GM23338 (cell line): ENCODE measurements around the gene LMO1. TPM values are rescaled to one million over a fixed set of nuclear protein-coding genes. Genes with fewer than 3 reads are reported as not detected.

Experiments
- ATAC-seq: fragments of 200-7000 bp; cut with Tn5 transposase; 3 replicates; pipeline ENCODE4 v1.9.1; 2020
- DNase-seq: peaks from one replicate; pipeline ENCODE4 v3.0.0-alpha.2; 2015; ENCODE audit warnings: low spot score
- H2AFZ ChIP-seq: fragments of 200-600 bp; sonication (generic); 2 replicates; pipeline ENCODE4 v1.8.0; 2016; ENCODE audit warnings: antibody characterized with exemption, mild to moderate bottlenecking, moderate library complexity
- H3F3A ChIP-seq: fragments of 200-600 bp; sonication (generic); replicated peaks from 2 replicates; pipeline ENCODE4 v1.8.0; 2017; ENCODE audit warnings: antibody characterized with exemption, mixed run types, low read depth
- H3K27ac ChIP-seq: fragments of 200-600 bp; sonication (generic); 2 replicates; pipeline ENCODE4 v1.6.1; 2016; ENCODE audit warnings: low read depth
- H3K27me3 ChIP-seq: fragments of 200-600 bp; sonication (generic); 2 replicates; pipeline ENCODE4 v1.8.0; 2016; ENCODE audit warnings: mild to moderate bottlenecking, mixed run types, moderate library complexity; ENCODE audit not compliant: insufficient read depth
- H3K36me3 ChIP-seq: fragments of 200-600 bp; sonication (generic); 2 replicates; pipeline ENCODE4 v1.8.0; 2016; ENCODE audit warnings: mild to moderate bottlenecking; ENCODE audit not compliant: insufficient read depth
- H3K4me1 ChIP-seq: fragments of 200-600 bp; sonication (generic); 2 replicates; pipeline ENCODE4 v1.8.0; 2016; ENCODE audit warnings: mild to moderate bottlenecking, moderate library complexity; ENCODE audit not compliant: insufficient read depth
- H3K4me2 ChIP-seq: fragments of 200-600 bp; sonication (generic); 2 replicates; pipeline ENCODE4 v1.7.1; 2017; ENCODE audit warnings: mixed run types
- H3K4me3 ChIP-seq: fragments of 200-600 bp; sonication (generic); 2 replicates; pipeline ENCODE4 v1.6.1; 2016; ENCODE audit warnings: mixed run types
- H3K79me2 ChIP-seq: fragments of 200-600 bp; sonication (generic); replicated peaks from 2 replicates; pipeline ENCODE4 v1.8.0; 2017; ENCODE audit warnings: mild to moderate bottlenecking; ENCODE audit not compliant: insufficient read depth
- H3K9me2 ChIP-seq: fragments of 200-600 bp; sonication (generic); 2 replicates; pipeline ENCODE4 v1.8.0; 2017; ENCODE audit not compliant: insufficient read depth
- H4K20me1 ChIP-seq: fragments of 200-600 bp; sonication (generic); replicated peaks from 2 replicates; pipeline ENCODE4 v1.8.0; 2017; ENCODE audit warnings: mild to moderate bottlenecking; ENCODE audit not compliant: insufficient read depth
- H3K27ac Mint-ChIP-seq: 2 replicates; pipeline ENCODE4 v1.8.0; 2020; ENCODE audit warnings: inconsistent platforms, mild to moderate bottlenecking, moderate library complexity, mixed read lengths
- H3K27me3 Mint-ChIP-seq: 3 replicates; pipeline ENCODE4 v1.8.0; 2022; ENCODE audit warnings: low read depth, mild to moderate bottlenecking, moderate library complexity, mixed read lengths, inconsistent platforms; ENCODE audit not compliant: insufficient read depth, poor library complexity
- H3K36me3 Mint-ChIP-seq: 3 replicates; pipeline ENCODE4 v1.8.0; 2021; ENCODE audit warnings: low read depth, mild to moderate bottlenecking, inconsistent platforms, moderate library complexity, mixed read lengths
- H3K4me1 Mint-ChIP-seq: 3 replicates; pipeline ENCODE4 v1.8.0; 2020; ENCODE audit warnings: mild to moderate bottlenecking, inconsistent platforms, mixed read lengths
- H3K4me3 Mint-ChIP-seq: 3 replicates; pipeline ENCODE4 v1.8.0; 2021; ENCODE audit warnings: moderate library complexity, mild to moderate bottlenecking, inconsistent platforms, mixed read lengths
- H3K9me3 Mint-ChIP-seq: 3 replicates; pipeline ENCODE4 v1.8.0; 2020; ENCODE audit warnings: moderate library complexity, mild to moderate bottlenecking, inconsistent platforms, mixed read lengths
- CREB1 ChIP-seq: fragments of 250-450 bp; sonication (Bioruptor Pico); IDR thresholded peaks from 2 replicates; pipeline ENCODE4 v1.5.0; 2020; ENCODE audit warnings: low read depth, mild to moderate bottlenecking, moderate library complexity
- EZH2 ChIP-seq: fragments of 200-600 bp; sonication (generic); IDR thresholded peaks from one replicate; pipeline ENCODE4 v1.8.0; 2017; ENCODE audit warnings: antibody characterized with exemption, mild to moderate bottlenecking, low read depth; ENCODE audit not compliant: unreplicated experiment
- EZH2phosphoT487 ChIP-seq: fragments of 200-600 bp; sonication (generic); IDR thresholded peaks from one replicate; pipeline ENCODE4 v1.8.1; 2018; ENCODE audit warnings: antibody characterized with exemption; ENCODE audit not compliant: unreplicated experiment
- JUNB ChIP-seq: IDR thresholded peaks from one replicate; pipeline ENCODE4 v1.6.1; 2016; ENCODE audit warnings: antibody characterized with exemption; ENCODE audit not compliant: unreplicated experiment
- POLR2AphosphoS5 ChIP-seq: IDR thresholded peaks from 2 replicates; pipeline ENCODE4 v1.6.1; 2016; ENCODE audit warnings: antibody characterized with exemption, low read depth
- STAT1 ChIP-seq: IDR thresholded peaks from one replicate; pipeline ENCODE4 v1.6.1; 2016; ENCODE audit warnings: antibody characterized with exemption; ENCODE audit not compliant: unreplicated experiment
- ZNF114 ChIP-seq: fragments of 250-450 bp; sonication (Bioruptor Pico); IDR thresholded peaks from 2 replicates; pipeline ENCODE4 v1.5.0; 2020; ENCODE audit warnings: mild to moderate bottlenecking, moderate library complexity
- ZNF331 ChIP-seq: fragments of 250-450 bp; sonication (Bioruptor Pico); IDR thresholded peaks from 2 replicates; pipeline ENCODE4 v1.5.0; 2020; ENCODE audit warnings: low read depth, mild to moderate bottlenecking, moderate library complexity
- polyA plus RNA-seq: library from polyadenylated mRNA; unstranded; fragments of >200 nt; fragmentation: Nextera tagmentation; extraction: Ambion mirVana; gene quantifications from 2 replicates; pipeline ENCODE4 v1.2.1, GENCODE V29; 2016
- total RNA-seq: library from RNA; depleted of rRNA; stranded (reverse); fragments of >200 nt; shearing (Covaris generic); gene quantifications from 2 replicates; pipeline ENCODE4 v1.2.3, GENCODE V29; 2014
- TF ChIP-seq, protein P1 (sequence below): IDR thresholded peaks from one replicate; pipeline ENCODE4 v1.6.1; 2018; ENCODE audit warnings: antibody characterized with exemption; ENCODE audit not compliant: unreplicated experiment
- TF ChIP-seq, protein P2 (sequence below): fragments of 250-450 bp; sonication (Bioruptor Pico); IDR thresholded peaks from 2 replicates; pipeline ENCODE4 v1.5.0; 2020; ENCODE audit warnings: mild to moderate bottlenecking, moderate library complexity
- TF ChIP-seq, protein P3 (sequence below): IDR thresholded peaks from 2 replicates; pipeline ENCODE4 v1.6.1; 2016; ENCODE audit warnings: antibody characterized with exemption

Gene LMO1
- total and polyA plus RNA-seq, 2 experiments from 2014 or later, result 0.40 TPM; not detected in 1

DNA sequence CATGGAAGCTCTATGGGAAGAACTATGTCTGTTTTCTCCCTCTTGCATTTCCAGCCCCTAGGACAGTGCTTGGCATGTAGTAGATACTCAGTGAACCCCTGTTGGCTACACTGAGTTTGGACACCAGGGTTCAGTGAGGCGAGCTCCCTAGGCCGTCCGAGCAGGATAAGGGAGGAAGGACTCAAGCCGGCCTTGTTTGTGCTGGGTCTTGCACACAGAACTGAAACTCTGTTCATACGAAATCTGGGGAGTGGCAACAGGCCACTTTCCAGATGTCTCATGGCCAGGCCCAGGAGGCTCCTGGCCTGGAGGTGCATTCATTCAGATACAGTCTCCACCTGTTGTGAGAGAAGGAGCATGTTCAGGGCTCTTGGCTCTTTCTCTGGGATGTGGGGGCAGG lies 23.6 kb upstream of the LMO1 start:
- Histone ChIP-seq H3K27me3 (peaks cover 19% of the 10 kb centered on the region), H3K4me3 (no peak overlapping the region), H3K4me2 (no peak overlapping the region), H2AFZ (no peak overlapping the region), H4K20me1 (no peaks in the 10 kb centered on the region), H3K9me2 (no peaks in the 10 kb centered on the region; the same call in 1 of the 2 replicates), H3K27ac (no peak overlapping the region), H3K36me3 (no peaks in the 10 kb centered on the region), H3K79me2 (no peaks in the 10 kb centered on the region), H3F3A (0 out of 2 replicates have a peak, but pooled peaks cover 5% of the 10 kb centered on the region), H3K4me1 (peaks cover 13% of the 10 kb centered on the region)
- H3K4me1 Mint-ChIP-seq, result peaks cover 16% of the 10 kb centered on the region
- no peak overlapping the region for H3K4me3 Mint-ChIP-seq
- ATAC-seq (no peak), DNase-seq (no peak)
- H3K9me3 Mint-ChIP-seq, result no peaks in the 10 kb centered on the region; the same call in 2 of the 3 replicates
- no peaks in the 10 kb centered on the region for H3K36me3 Mint-ChIP-seq
- H3K27me3 Mint-ChIP-seq, result peaks cover 13% of the 10 kb centered on the region
- no peak overlapping the region for H3K27ac Mint-ChIP-seq
- no peak for TF ChIP-seq ZNF114 (CRISPR knock-in tag)
- no peak for TF ChIP-seq POLR2AphosphoS5
- no peak for TF ChIP-seq STAT1
- TF ChIP-seq, protein P1, sequence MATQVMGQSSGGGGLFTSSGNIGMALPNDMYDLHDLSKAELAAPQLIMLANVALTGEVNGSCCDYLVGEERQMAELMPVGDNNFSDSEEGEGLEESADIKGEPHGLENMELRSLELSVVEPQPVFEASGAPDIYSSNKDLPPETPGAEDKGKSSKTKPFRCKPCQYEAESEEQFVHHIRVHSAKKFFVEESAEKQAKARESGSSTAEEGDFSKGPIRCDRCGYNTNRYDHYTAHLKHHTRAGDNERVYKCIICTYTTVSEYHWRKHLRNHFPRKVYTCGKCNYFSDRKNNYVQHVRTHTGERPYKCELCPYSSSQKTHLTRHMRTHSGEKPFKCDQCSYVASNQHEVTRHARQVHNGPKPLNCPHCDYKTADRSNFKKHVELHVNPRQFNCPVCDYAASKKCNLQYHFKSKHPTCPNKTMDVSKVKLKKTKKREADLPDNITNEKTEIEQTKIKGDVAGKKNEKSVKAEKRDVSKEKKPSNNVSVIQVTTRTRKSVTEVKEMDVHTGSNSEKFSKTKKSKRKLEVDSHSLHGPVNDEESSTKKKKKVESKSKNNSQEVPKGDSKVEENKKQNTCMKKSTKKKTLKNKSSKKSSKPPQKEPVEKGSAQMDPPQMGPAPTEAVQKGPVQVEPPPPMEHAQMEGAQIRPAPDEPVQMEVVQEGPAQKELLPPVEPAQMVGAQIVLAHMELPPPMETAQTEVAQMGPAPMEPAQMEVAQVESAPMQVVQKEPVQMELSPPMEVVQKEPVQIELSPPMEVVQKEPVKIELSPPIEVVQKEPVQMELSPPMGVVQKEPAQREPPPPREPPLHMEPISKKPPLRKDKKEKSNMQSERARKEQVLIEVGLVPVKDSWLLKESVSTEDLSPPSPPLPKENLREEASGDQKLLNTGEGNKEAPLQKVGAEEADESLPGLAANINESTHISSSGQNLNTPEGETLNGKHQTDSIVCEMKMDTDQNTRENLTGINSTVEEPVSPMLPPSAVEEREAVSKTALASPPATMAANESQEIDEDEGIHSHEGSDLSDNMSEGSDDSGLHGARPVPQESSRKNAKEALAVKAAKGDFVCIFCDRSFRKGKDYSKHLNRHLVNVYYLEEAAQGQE, result no peak
- TF ChIP-seq EZH2, result no peak
- TF ChIP-seq, protein P2, sequence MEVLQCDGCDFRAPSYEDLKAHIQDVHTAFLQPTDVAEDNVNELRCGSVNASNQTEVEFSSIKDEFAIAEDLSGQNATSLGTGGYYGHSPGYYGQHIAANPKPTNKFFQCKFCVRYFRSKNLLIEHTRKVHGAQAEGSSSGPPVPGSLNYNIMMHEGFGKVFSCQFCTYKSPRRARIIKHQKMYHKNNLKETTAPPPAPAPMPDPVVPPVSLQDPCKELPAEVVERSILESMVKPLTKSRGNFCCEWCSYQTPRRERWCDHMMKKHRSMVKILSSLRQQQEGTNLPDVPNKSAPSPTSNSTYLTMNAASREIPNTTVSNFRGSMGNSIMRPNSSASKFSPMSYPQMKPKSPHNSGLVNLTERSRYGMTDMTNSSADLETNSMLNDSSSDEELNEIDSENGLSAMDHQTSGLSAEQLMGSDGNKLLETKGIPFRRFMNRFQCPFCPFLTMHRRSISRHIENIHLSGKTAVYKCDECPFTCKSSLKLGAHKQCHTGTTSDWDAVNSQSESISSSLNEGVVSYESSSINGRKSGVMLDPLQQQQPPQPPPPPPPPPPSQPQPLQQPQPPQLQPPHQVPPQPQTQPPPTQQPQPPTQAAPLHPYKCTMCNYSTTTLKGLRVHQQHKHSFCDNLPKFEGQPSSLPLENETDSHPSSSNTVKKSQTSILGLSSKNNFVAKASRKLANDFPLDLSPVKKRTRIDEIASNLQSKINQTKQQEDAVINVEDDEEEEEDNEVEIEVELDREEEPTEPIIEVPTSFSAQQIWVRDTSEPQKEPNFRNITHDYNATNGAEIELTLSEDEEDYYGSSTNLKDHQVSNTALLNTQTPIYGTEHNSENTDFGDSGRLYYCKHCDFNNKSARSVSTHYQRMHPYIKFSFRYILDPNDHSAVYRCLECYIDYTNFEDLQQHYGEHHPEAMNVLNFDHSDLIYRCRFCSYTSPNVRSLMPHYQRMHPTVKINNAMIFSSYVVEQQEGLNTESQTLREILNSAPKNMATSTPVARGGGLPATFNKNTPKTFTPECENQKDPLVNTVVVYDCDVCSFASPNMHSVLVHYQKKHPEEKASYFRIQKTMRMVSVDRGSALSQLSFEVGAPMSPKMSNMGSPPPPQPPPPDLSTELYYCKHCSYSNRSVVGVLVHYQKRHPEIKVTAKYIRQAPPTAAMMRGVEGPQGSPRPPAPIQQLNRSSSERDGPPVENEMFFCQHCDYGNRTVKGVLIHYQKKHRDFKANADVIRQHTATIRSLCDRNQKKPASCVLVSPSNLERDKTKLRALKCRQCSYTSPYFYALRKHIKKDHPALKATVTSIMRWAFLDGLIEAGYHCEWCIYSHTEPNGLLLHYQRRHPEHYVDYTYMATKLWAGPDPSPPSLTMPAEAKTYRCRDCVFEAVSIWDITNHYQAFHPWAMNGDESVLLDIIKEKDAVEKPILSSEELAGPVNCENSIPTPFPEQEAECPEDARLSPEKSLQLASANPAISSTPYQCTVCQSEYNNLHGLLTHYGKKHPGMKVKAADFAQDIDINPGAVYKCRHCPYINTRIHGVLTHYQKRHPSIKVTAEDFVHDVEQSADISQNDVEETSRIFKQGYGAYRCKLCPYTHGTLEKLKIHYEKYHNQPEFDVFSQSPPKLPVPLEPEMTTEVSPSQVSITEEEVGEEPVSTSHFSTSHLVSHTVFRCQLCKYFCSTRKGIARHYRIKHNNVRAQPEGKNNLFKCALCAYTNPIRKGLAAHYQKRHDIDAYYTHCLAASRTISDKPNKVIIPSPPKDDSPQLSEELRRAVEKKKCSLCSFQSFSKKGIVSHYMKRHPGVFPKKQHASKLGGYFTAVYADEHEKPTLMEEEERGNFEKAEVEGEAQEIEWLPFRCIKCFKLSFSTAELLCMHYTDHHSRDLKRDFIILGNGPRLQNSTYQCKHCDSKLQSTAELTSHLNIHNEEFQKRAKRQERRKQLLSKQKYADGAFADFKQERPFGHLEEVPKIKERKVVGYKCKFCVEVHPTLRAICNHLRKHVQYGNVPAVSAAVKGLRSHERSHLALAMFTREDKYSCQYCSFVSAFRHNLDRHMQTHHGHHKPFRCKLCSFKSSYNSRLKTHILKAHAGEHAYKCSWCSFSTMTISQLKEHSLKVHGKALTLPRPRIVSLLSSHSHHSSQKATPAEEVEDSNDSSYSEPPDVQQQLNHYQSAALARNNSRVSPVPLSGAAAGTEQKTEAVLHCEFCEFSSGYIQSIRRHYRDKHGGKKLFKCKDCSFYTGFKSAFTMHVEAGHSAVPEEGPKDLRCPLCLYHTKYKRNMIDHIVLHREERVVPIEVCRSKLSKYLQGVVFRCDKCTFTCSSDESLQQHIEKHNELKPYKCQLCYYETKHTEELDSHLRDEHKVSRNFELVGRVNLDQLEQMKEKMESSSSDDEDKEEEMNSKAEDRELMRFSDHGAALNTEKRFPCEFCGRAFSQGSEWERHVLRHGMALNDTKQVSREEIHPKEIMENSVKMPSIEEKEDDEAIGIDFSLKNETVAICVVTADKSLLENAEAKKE (CRISPR knock-in tag), result no peak
- no peak for TF ChIP-seq ZNF331 (CRISPR knock-in tag)
- no peak for TF ChIP-seq EZH2phosphoT487
- TF ChIP-seq CREB1 (CRISPR knock-in tag), result no peak
- TF ChIP-seq, protein P3, sequence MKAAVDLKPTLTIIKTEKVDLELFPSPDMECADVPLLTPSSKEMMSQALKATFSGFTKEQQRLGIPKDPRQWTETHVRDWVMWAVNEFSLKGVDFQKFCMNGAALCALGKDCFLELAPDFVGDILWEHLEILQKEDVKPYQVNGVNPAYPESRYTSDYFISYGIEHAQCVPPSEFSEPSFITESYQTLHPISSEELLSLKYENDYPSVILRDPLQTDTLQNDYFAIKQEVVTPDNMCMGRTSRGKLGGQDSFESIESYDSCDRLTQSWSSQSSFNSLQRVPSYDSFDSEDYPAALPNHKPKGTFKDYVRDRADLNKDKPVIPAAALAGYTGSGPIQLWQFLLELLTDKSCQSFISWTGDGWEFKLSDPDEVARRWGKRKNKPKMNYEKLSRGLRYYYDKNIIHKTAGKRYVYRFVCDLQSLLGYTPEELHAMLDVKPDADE, result no peak
- no peak for TF ChIP-seq JUNB
